Kidney (tissue), 14 donors: ENCODE data around the gene CXADR. TPM values are rescaled to one million over a fixed set of nuclear protein-coding genes. Genes with fewer than 3 reads are reported as not detected.
A peak's percentile ranks its signal among the peaks of the same experiment; 100 is the strongest.
"Not testable (repeated sequence)": the region's sequence is repeated elsewhere in the genome, so short reads cannot be mapped to it uniquely, and the experiment has no call there.

Experiments used
- DNase-seq, 5 donors: peaks; one replicate each; pipeline ENCODE4 v3.0.0-alpha.2; 2013 to 2020
- FAIRE-seq: peaks from 2 replicates; lab custom pipeline; 2012; peaks lifted over from hg19 to GRCh38; lab: Jason Lieb, UNC
- H3K27ac ChIP-seq, 2 donors: one replicate each; pipeline ENCODE4 v1.7.0; 2013; ENCODE audit warnings: low read depth in 2 of 2, low read length in 2 of 2, inconsistent platforms in 1 of 2
- H3K27me3 ChIP-seq: one replicate; pipeline ENCODE4 v1.7.1; 2013; ENCODE audit warnings: low read length, inconsistent platforms; ENCODE audit not compliant: control insufficient read depth, insufficient read depth
- H3K36me3 ChIP-seq, 3 donors: one replicate each; pipeline versions ENCODE4 v1.7.0 to v1.7.1; 2013; ENCODE audit warnings: low read length in 3 of 3, control low read depth in 1 of 3, inconsistent platforms in 1 of 3; ENCODE audit not compliant: insufficient read depth in 3 of 3, control insufficient read depth in 2 of 3
- H3K4me1 ChIP-seq, 3 donors: one replicate each; pipeline versions ENCODE4 v1.7.0 to v1.7.1; 2013; ENCODE audit warnings: low read length in 3 of 3, inconsistent platforms in 1 of 3, low read depth in 1 of 3; ENCODE audit not compliant: control insufficient read depth in 2 of 3, insufficient read depth in 2 of 3
- H3K4me3 ChIP-seq, 3 donors: one replicate each; pipeline versions ENCODE4 v1.7.0 to v1.8.1; 2013; ENCODE audit warnings: low read length in 3 of 3, control low read depth in 1 of 3, inconsistent platforms in 1 of 3
- H3K9ac ChIP-seq, 3 donors: one replicate each; pipeline versions ENCODE4 v1.7.0 to v1.7.1; 2013; ENCODE audit warnings: low read length in 3 of 3, control low read depth in 1 of 3, inconsistent platforms in 1 of 3
- H3K9me3 ChIP-seq, 3 donors: one replicate each; pipeline versions ENCODE4 v1.7.0 to v1.7.1; 2013; ENCODE audit warnings: low read length in 3 of 3, control low read depth in 1 of 3, inconsistent platforms in 1 of 3; ENCODE audit not compliant: control insufficient read depth in 2 of 3, insufficient read depth in 1 of 3
- CTCF ChIP-seq: IDR thresholded peaks from 3 replicates; pipeline ENCODE4 v1.5.1; 2012; ENCODE audit warnings: mild to moderate bottlenecking, moderate library complexity, borderline replicate concordance; ENCODE audit not compliant: insufficient read depth; ENCODE audit errors: extremely low read depth
- intact Hi-C: fragments of 100-400 bp; cut with DNase I; formaldehyde crosslinking; loops from one replicate; pipeline ENCODE4 v1.11.1; 2022
- polyA plus RNA-seq: library from polyadenylated mRNA; stranded (reverse); fragments of 350-450 nt; fragmentation: Illumina TruSeq; extraction: RNeasy Lipid Tissue Mini Kit (QIAGEN cat#74804); gene quantifications from one replicate; pipeline ENCODE4 v1.2.3, GENCODE V29; 2014; ENCODE audit warnings: low read depth, low replicate concordance; ENCODE audit not compliant: insufficient read depth
- total RNA-seq: library from RNA; stranded (reverse); fragmentation: NEBNext Ultra II Directional; extraction: Animal tissue kit (Norgen Biotek cat#: 25700); gene quantifications from one replicate; pipeline ENCODE4 v1.2.1, GENCODE V29; 2021
- donor health status: control.
- donor health status: control.
- donor health status: control.
- donor health status: control.
- donor health status: control.
- donor health status: DM: yes; HTN: yes; CAD: no.
- donor health status: Normal renal cell carcinoma (clear cell type).

CXADR gene
- total and polyA plus RNA-seq, 2 donors from 2014 or later = 5.2 to 34.4 TPM

GRCh38 chr21:17472592-17473271 is 40.1 kb upstream of the CXADR start:
- no peak for TF ChIP-seq CTCF
- no peak overlapping the region for H3K27ac ChIP-seq
- no peak overlapping the region for H3K9ac ChIP-seq
- DNase-seq (peak in 1 of 5 donors; percentile 9), FAIRE-seq (no peak)
- no peak overlapping the region for H3K4me3 ChIP-seq
- no peaks in the 10 kb centered on the region for H3K9me3 ChIP-seq
- H3K4me1 ChIP-seq = no peaks in the 10 kb centered on the region
- H3K27me3 ChIP-seq = no peaks in the 10 kb centered on the region
- H3K36me3 ChIP-seq = no peaks in the 10 kb centered on the region
- intact Hi-C loops = no loop called here

- no peak overlapping the region for H3K4me3 ChIP-seq
- no peaks in the 10 kb centered on the region for H3K9me3 ChIP-seq
- no peaks in the 10 kb centered on the region for H3K4me1 ChIP-seq
- DNase-seq (no peak), FAIRE-seq (no peak)
- no peak overlapping the region for H3K27ac ChIP-seq
- TF ChIP-seq CTCF = no peak
- H3K9ac ChIP-seq = no peak overlapping the region
- H3K27me3 ChIP-seq = no peaks in the 10 kb centered on the region
- intact Hi-C loops = no loop called here
- no peaks in the 10 kb centered on the region for H3K36me3 ChIP-seq
Observed at GRCh38 chr21:17476006-17476405, 36.8 kb upstream of the CXADR start.

GRCh38 chr21:17478156-17478555 is 34.7 kb upstream of the CXADR start:
- intact Hi-C loops, H3K36me3 ChIP-seq, DNase-seq, H3K9ac ChIP-seq, H3K4me3 ChIP-seq, H3K27ac ChIP-seq, H3K9me3 ChIP-seq, H3K4me1 ChIP-seq, H3K27me3 ChIP-seq, FAIRE-seq: not testable (repeated sequence)

- intact Hi-C loops = no loop called here
- FAIRE-seq (no peak), DNase-seq (no peak)
- no peak overlapping the region for H3K9ac ChIP-seq
- H3K4me3 ChIP-seq = no peak overlapping the region
- H3K9me3 ChIP-seq = no peaks in the 10 kb centered on the region
- no peaks in the 10 kb centered on the region for H3K4me1 ChIP-seq
- H3K36me3 ChIP-seq = no peaks in the 10 kb centered on the region
- no peak for TF ChIP-seq CTCF
- no peaks in the 10 kb centered on the region for H3K27me3 ChIP-seq
- no peak overlapping the region for H3K27ac ChIP-seq
Observed at GRCh38 chr21:17479606-17480005, 33.2 kb upstream of the CXADR start.
